SK-N-MC (cell line): Measurements from ENCODE around the gene CCDC68.

Experiments used
- EZH2 ChIP-seq: fragments of 200-600 bp; sonication (generic); IDR thresholded peaks from one replicate; pipeline ENCODE4 v1.6.1; 2017; ENCODE audit warnings: antibody characterized with exemption
- FOXP2 ChIP-seq: optimal IDR thresholded peaks from 2 replicates; pipeline ENCODE3; 2011; ENCODE audit warnings: mild to moderate bottlenecking, moderate library complexity; ENCODE audit not compliant: insufficient read depth; ENCODE audit errors: extremely low read length, control extremely low read depth
- POLR2AphosphoS5 ChIP-seq: IDR thresholded peaks from 2 replicates; pipeline ENCODE4 v1.6.1; 2012; ENCODE audit warnings: mild to moderate bottlenecking, low read depth, low read length, borderline replicate concordance

- no peak for TF ChIP-seq POLR2AphosphoS5
- TF ChIP-seq EZH2, result no peak
- TF ChIP-seq FOXP2, result no peak
Measured at GRCh38 chr18:54926593-54927325, 32.5 kb downstream of the CCDC68 start.
